Activated CD8-positive, alpha-beta memory T cell treated with anti-CD3 and anti-CD28 coated beads, Interleukin-2, amount 50 U/mL, for 1 hour (primary cell): ENCODE measurements around the gene PAQR9.

Experiments
- DNase-seq: peaks from one replicate; pipeline ENCODE4 v3.0.0-alpha.2; 2020; ENCODE audit errors: extremely low read depth

The PAQR9 gene

GRCh38 chr3:142982038-142982773, 18.7 kb upstream of the PAQR9 start:
- DNase-seq: no peak

GRCh38 chr3:142981108-142981507, 17.6 kb upstream of the PAQR9 start:
- no peak for DNase-seq

- no peak for DNase-seq
Observed at GRCh38 chr3:142977399-142977728, 13.9 kb upstream of the PAQR9 start.

- DNase-seq: no peak
Observed at GRCh38 chr3:142976621-142977398, 13.3 kb upstream of the PAQR9 start.

GRCh38 chr3:142975316-142975995, 12.0 kb upstream of the PAQR9 start:
- DNase-seq: no peak

- no peak for DNase-seq
Observed at GRCh38 chr3:142973217-142974009, 9.9 kb upstream of the PAQR9 start.

- DNase-seq: no peak
Observed at GRCh38 chr3:142972092-142972753, 8.7 kb upstream of the PAQR9 start.

GRCh38 chr3:142971431-142971830, 8.0 kb upstream of the PAQR9 start:
- DNase-seq: no peak

- no peak for DNase-seq
Observed at GRCh38 chr3:142968319-142969025, 5.0 kb upstream of the PAQR9 start.

GRCh38 chr3:142966808-142967207, 3.3 kb upstream of the PAQR9 start:
- no peak for DNase-seq

GRCh38 chr3:142965581-142965980, 2.1 kb upstream of the PAQR9 start:
- DNase-seq: no peak

- no peak for DNase-seq
Observed at GRCh38 chr3:142963234-142963515, 299 bp downstream of the PAQR9 start.

- DNase-seq: no peak
Observed at GRCh38 chr3:142962520-142963233, 797 bp downstream of the PAQR9 start.

- DNase-seq: no peak
Observed at GRCh38 chr3:142962175-142962519, 1.3 kb downstream of the PAQR9 start.

- DNase-seq: no peak
Observed at GRCh38 chr3:142961539-142961938, 1.9 kb downstream of the PAQR9 start.

- DNase-seq: no peak
Observed at GRCh38 chr3:142960322-142960850, 3.1 kb downstream of the PAQR9 start.

- DNase-seq: no peak
Observed at GRCh38 chr3:142958707-142959106, 4.8 kb downstream of the PAQR9 start.

- DNase-seq: no peak
Observed at GRCh38 chr3:142953443-142953842, 10.0 kb downstream of the PAQR9 start.

- no peak for DNase-seq
Observed at GRCh38 chr3:142952272-142953193, 10.9 kb downstream of the PAQR9 start.
